HG03175 (cell line): ENCODE data around the gene AMIGO3.
"Not testable (repeated sequence)": the region's sequence is repeated elsewhere in the genome, so short reads cannot be mapped to it uniquely, and the experiment has no call there.

Experiments used
- ATAC-seq: cut with Tn5 transposase; IDR thresholded peaks from one replicate; pipeline ENCODE4 v1.9.1; 2021; ENCODE audit warnings: mild to moderate bottlenecking, moderate library complexity; ENCODE audit not compliant: unreplicated experiment

Gene AMIGO3

DNA sequence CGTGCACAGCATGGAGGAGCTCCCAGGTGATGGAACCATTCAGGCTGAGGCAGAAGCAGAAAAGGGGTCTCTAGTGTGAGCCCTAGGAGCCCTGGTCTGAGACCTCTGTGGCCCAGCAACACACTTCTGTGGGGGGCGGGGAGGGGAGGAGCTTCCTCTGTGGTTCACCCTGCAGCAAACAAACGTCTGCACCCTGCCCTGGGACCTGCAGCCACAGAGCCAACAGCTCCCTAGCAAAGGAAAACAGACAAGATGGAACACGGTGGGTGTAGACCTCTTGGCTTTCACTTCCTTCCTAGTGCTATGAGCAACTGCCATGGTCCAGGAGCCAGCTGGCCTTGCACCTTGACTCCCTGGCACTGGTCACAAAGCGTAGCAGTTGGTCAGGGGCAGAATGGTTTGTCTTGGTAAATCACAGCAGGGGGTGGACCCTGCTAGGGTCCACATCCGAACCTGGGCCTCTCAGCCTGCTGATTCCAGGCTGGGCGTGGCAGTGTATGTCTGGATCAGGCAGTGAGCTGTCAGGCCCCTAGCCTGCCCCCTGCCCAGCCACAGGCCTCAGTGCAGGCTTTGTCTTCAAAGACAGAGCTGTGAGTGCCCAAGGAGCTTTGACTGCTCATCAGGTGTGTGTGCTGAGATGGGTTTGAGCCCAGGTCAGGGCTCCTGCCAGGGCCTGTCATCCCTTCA, 6.7 kb downstream of the AMIGO3 start:
- no peak for ATAC-seq

DNA sequence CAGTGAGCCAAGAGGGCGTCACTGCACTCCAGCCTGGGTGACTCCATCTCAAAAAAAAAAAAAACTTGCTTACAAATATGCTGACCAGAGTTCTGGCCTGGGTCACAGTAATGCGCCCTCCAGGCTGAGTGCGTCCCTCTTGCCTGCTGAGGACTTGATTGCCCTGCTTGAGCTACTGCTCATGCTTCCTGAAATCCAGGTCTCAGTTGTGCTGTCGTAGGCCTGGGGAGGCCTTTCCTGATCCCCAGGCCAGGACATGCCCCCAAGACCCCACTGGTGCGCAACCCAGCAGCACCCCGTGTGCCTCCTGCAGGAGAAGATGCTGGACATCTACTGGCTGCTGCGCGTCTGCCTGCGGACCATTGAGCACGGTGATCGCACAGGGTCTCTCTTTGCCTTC, 7.3 kb downstream of the AMIGO3 start:
- no peak for ATAC-seq

DNA sequence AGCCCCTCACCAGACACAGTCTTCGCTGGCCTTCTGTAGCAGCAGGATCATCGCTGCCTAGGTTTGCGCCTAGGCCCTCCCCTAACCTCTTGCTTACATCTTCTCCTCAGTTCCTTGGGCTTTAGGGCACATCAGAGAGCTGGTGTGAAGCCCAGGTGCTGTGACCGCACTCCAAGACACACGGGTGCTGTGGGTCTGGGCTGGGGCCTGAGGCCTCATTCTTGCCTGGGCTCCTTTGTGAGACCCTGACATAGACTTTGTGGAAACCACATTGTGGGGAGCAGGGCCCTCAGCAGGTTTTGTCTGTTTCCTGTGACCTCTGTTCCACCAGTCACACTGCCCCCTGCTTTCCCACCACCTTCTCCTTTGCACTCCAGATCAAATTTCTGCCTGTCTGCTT, 8.0 kb downstream of the AMIGO3 start:
- no peak for ATAC-seq

DNA sequence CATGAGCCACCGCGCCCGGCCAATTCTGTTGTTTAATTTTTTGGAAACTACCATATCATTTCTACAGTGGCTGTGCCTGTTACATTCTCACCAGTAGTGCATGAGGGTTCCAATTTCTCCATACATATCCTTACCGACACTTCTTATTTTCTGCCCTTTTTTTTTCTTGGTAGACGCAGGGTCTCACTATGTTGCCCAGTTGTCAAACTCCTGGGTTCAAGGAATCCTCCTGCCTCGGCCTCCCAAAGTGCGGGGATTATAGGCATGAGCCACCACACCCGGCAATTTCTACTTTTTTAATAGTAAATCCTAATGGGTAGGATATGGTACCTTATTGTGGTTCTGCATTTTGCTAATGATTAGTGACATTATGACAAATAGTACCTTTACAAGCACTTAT, 9.6 kb downstream of the AMIGO3 start:
- ATAC-seq: no peak

DNA sequence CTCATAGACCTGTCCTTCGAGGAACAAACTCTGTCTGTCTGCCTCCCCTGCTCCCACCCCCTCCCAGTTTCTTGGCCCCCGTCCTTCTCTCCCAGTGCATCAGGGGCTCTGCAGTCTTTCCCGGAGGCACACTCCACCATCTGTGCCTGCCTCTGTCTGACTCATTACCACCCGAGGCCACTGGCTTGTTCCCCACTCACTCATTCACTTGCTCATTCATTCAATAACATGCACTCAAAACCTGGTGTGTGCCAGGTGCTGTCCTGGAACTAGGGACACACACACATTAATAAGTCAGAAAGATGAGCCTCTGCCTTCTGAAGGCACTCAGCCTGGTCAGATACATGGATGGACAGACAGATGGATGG, 12.4 kb downstream of the AMIGO3 start:
- ATAC-seq: no peak

DNA sequence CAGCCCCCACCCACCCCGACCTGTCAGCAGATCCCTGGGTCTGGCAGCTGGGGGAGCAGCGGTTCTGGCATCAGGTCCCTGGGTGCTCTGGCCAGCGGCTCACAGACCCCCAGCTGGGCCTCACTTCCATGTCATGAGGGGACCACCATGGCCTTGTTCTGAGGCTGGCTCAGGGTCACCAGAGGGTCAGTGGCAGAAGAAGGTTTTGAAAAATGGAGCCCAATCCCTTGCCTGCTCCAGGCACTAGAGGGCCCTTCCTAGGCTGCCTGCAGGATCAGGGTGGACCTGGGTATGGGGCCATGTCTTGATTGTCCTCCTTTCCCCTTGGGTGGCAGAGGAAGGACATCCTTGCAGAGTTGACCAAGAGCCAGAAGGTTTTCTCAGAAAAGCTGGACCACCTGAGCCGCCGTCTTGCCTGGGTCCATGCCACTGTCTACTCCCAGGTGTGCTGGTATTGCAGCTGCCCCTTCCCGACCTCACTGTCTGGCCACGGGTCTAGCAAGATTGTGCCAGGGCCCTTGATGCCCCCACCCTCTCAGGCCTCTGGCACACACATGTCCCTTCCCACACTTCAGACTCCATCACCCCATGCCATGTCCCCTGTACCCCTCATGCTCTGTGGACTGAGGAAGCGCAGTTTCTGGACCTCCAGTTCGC, 12.9 kb downstream of the AMIGO3 start:
- no peak for ATAC-seq

DNA sequence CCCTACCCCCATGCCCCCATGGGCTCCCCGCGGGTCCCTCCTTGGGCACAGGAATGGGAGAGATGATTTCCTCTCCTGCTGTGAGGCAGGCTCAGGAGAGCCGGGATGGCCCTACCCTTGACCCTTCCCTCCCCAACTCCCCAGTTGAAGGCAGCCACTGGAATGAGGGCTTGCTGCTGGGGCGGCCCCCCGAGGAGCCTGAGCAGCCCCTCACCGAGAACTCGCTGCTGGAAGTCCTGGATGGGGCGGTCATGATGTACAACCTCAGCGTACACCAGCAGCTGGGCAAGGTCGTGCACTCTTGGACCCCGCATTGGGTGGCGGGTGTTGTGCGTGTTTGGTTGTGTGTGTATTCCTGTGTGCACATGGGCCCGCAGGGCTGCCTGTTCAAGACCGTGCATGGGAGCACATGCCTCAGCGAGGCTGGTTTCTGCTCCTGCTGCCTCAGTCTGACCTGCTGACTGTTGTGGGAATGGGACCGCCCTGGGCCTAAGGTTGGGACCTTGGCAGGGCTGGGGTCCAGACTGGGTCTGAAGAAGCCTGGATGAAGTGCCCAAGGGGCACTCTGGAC, 14.0 kb downstream of the AMIGO3 start:
- ATAC-seq: no peak

DNA sequence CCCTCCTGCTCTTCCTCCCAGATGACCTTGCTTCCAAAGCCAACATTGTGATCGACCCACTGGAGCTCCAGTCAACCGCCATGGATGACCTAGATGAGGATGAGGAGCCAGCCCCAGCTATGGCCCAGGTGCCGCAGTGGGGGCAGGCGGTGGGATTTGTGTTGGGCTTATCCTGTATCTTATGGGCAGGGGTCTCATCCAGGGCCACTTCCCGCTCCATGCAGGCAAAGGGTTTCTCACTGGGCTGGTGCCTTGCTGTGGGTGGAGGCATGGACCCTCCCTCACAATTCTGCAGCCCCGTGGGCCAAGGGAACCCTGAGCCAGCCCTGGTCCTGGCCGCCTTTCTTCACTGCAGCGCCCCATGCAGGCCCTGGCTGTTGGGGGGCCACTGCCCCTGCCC, 14.9 kb downstream of the AMIGO3 start:
- ATAC-seq: no peak

DNA sequence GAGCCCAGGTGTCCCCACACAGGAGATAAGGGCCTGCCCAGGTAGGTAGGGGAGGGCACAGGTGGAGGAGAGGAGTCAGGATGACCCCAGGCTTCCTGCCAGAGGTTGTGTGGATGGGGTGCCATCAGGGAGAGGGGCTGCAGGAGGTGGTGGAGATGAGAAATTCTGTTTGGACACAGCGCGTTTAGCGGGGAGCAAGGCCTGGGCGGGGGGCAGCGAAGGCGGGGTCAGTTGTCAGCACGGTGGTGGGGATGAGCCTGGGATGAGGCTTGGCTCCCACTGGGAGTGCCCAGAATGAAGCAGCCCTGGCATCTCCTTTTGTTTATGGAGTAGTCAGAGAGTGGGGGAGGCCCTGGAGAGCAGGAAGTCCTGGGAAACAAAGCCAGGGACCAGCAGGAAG, 15.5 kb downstream of the AMIGO3 start:
- no peak for ATAC-seq

DNA sequence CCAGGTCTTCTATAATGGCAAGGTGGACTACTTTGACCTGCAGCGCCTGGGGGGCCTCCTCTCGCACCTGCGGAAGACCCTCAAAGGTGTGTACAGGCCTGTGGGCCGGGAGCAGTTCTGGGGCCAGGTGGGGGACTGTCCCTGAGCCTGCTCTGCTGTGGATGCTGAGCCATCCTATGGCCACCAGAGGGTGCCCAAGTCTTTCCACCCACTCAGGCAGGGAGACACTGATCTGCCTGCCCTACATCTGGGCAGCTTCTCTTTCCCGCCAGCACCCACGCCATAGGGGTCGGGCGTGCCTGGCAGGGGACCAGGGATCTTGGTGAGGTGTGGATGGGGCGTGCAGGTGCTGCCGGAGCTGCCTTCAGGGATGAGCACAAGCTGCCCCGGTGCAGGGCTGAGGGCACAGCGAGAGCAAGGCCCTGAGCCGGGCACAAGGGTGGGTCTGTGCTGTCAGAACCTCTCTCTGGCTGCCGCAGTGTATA, 16.0 kb downstream of the AMIGO3 start:
- peak; percentile 77 for ATAC-seq

DNA sequence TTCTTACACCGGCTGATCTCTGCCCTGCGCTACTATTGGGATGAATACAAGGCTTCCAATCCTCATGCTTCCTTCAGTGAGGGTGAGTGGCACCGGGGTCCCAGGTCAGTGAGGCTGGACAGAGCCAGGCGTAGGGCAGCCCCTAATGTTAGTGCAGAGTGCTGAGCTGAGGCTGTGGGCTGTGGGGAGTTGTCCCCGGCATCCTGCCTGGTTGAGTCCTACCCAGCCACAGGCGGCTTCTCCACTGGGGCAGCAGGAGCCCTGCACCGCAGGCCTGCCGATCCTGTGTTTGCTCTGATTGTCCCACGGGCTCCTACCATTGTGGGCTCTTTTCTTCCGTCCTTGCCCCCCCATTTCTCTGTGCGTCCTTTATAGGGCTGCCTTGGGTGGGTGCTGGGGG, 16.8 kb downstream of the AMIGO3 start:
- no peak for ATAC-seq

DNA sequence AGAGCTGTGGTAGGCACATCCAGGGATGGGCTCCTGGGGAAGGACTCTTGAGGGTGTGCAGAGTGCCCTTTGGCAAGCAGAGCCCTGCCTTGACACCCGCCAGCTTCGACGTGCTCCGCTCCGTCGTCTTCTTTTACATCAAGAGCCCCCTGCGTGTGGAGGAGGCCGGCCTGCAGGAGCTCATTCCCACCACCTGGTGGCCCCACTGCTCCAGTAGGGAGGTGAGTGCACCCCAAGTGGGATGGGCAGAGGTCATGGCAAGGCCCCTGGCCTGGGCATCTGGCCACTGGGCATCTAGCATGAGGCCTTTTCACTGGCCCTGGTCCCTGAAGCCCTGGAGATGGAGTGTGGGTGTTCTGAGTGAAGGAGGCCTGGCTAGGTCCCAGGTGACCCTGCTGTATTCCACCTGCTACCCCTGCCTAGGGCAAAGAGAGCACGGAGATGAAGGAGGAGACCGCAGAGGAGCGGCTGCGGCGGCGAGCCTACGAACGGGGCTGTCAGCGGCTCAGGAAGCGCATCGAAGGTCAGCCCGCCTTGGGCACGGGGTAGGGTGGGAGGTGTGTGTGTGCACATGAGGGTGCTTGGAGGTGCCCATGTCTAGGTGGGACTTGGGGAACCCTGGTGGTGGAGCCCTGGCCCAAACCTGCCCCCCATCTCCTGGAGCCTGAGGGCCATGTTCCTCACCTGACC, 18.0 kb downstream of the AMIGO3 start:
- no peak for ATAC-seq

DNA sequence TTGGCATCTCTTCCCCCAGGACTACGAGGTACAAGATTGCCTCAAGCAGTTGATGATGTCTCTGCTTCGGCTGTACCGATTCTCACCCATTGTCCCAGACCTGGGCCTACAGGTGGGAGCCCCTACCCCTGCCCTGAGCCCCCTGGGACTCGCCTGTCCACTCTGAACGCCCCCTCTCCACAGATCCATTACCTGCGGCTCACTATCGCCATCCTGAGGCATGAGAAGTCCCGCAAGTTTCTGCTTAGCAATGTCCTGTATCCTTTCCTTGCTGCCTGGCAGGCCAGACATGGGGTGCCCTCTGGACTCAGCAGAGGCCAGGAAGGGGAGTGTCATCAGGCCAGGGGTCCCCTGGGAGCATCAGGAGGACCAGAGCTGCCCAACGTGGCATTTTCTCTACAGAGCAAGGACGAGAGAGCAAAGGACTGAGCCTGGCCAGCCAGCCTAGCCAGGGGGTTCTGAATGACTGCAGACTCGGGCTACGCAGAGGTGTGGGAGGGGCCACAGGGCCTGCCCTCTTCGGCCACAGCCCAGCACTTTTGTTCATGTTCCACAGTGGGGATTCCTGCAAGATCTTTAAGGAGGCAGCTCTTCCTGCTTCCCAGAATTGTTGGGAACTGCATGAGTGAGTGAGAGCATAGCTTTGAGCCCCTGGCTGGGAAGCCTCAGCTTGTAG, 18.9 kb downstream of the AMIGO3 start:
- ATAC-seq: no peak

DNA sequence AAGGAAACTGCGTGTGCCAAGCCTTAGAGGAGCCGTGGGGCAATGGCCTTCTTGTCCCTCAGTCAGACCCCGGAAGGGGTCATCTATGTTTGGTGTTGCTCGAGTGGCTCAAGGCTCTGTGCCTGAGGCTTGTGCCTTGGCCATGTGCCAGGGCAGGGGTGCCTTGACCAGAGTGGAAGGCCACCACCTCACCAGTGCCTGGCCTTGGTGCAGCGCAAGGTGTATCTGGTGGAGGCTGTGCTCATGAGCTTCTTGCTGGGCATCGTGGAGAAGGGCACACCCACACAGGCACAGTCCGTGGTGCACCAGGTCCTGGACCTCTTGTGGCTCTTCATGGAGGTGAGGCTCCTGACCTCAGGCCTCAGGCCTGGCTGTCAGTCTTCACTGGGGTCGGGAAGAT, 19.5 kb downstream of the AMIGO3 start:
- ATAC-seq: no peak

DNA sequence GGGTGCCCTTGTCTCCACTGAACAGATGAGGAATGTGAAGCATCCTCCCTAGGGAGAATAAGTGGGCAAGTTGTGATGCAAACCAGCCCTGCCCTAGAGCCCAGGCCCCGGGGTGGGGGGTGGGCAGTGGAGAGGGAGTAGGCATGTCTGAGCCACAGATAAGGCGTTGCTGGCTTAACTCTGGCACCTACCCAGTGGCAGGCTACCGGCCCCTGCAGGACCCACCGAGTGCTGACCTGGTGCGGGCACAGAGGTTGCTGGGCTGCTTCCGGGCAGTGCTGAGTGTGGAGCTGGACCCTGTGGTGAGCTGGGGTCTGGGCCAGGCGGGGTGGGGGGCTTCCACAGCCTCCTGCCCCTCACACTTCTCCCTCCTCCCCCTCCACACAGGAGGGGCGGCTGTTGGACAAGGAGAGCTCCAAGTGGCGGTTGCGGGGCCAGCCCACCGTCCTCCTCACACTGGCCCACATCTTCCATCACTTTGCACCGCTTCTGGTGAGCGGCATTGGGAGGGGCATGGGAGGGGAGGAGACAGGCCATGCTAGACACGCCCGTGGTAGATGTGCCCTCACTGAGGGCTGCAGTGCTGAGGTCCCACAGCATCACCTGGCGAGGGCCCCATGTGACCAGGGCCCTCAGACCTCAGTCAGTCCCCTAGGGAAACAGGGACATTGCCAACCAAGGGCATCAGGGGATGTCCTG, 20.1 kb downstream of the AMIGO3 start:
- ATAC-seq: no peak

DNA sequence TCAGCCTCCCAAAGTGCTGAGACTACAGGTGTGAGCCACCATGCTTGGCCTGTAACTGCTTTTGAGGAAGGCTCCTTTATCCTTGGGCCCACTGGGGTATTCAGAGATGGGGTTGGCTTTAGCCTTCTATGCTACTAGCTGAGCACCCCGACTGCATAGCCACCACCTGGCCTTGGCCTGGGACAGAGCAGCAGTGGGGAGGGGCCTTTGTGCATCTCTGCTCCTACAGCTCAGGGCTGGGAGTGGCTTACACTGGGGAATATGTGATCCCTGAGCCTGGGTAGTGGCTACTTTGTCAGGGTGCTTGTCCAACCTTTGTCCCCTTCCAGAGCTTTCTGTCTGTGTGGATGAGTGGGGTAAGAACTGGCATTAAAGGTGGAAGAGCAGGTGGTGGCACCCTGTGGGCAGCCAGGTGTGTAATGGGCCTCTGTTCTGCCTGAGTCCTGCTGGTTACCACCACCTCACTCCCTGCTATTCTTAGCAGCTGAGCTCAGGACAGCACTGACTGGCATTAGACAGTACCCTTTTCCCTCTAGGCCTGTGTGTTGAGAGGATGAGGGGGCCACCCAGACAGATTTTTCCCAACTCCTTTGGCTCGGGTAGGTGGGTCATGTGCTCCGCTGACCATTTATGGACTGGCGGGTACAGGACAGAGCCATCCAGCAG, 24.0 kb downstream of the AMIGO3 start:
- not testable (repeated sequence) for ATAC-seq

DNA sequence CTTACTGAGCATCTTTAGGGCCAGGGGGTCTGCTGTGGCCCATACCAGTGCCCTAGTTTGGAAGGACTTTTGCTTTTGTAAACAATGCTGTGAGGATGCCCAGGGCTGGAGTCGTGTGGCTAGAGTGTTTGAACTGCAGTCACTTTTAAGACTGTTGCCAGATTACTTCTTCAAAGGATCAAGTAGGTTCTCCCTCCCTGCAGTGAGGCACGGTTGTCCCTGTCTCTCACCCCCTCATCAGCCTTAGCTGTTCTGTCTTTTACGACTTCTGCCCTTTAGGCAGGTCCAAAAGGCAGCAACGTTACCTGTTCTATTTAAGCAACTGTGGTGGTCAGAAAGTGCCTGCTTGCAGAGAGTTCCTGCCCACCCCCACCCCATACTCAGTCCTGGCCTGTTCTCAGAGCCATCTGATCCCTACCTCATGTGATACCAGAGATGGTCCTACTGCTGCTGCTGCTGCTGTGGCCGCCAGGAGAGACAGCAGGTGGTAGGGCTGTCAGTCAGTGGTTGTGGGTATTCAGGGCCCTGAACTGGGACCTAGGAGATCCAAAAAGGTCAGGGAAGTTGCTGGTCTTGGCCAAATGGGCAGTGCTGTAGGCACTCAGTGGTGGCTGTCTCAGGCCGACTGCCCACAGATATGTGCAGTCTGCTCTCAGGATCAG, 24.9 kb downstream of the AMIGO3 start:
- ATAC-seq: not testable (repeated sequence)

DNA sequence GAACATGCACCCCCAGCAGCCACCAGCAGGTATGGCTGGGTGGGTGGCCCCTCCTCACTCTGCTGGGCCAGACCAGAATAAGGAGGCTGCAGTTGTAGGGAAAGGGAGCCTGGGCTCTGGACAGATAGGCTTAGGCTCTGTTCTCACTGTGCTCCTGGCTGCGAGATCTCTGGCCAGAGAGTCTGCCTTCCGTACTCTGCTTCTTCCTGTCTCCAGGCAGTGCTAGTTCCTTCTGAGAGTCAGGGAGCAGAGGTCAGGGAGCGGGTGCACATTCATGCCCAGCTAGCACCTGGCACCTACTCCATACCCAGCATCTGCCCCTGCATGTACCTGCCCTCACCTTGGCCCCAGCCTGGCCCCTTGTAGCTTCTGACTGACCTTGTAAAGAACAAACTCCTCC, 28.0 kb downstream of the AMIGO3 start:
- not testable (repeated sequence) for ATAC-seq

DNA sequence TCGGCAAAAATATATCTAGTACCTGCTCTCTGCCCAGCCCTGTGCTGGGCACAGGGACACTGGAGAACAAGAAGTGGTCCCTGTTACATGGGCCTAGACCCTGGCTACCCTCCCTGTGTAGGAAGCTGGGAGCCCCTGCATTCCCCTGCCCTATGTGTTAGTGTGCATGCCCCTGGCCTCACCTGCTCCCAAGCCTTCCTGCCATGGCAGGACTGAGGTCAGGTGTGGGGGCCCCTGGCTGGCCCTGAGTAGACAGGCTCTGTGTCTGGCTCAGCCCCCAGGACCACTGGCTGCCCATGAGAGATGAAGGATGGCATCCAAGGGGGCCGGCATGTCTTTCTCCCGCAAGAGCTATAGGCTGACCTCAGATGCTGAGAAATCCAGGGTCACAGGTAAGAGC, 28.6 kb downstream of the AMIGO3 start:
- not testable (repeated sequence) for ATAC-seq
